Subcutaneous abdominal adipose tissue (tissue), 5 donors: ENCODE results near the gene PLCB1.

Experiments used
- H3K27ac ChIP-seq: one replicate; pipeline ENCODE4 v1.7.0; 2013; ENCODE audit warnings: low read depth, mild to moderate bottlenecking, inconsistent platforms, low read length, moderate library complexity
- H3K27me3 ChIP-seq, 5 donors: one replicate each; pipeline ENCODE4 v1.7.0; 2013; ENCODE audit warnings: low read length in 5 of 5, inconsistent platforms in 1 of 5; ENCODE audit not compliant: control insufficient read depth in 5 of 5, insufficient read depth in 4 of 5
- H3K36me3 ChIP-seq, 5 donors: one replicate each; pipeline ENCODE4 v1.7.0; 2013; ENCODE audit warnings: low read length in 5 of 5; ENCODE audit not compliant: control insufficient read depth in 5 of 5, insufficient read depth in 5 of 5
- H3K4me1 ChIP-seq, 5 donors: one replicate each; pipeline ENCODE4 v1.7.0; 2013; ENCODE audit warnings: low read length in 5 of 5, mild to moderate bottlenecking in 3 of 5, moderate library complexity in 1 of 5; ENCODE audit not compliant: control insufficient read depth in 5 of 5, insufficient read depth in 5 of 5
- H3K4me3 ChIP-seq, 5 donors: one replicate each; pipeline ENCODE4 v1.7.0; 2013; ENCODE audit warnings: low read length in 5 of 5, low read depth in 1 of 5
- H3K9ac ChIP-seq, 5 donors: one replicate each; pipeline ENCODE4 v1.7.0; 2013; ENCODE audit warnings: low read length in 5 of 5, mild to moderate bottlenecking in 4 of 5, moderate library complexity in 3 of 5
- H3K9me3 ChIP-seq, 5 donors: one replicate each; pipeline ENCODE4 v1.7.0; 2013; ENCODE audit warnings: low read length in 5 of 5; ENCODE audit not compliant: control insufficient read depth in 5 of 5
- donor health status: healthy.
- donor health status: healthy.
- donor health status: healthy.
- donor health status: healthy.
- donor health status: healthy.

The PLCB1 gene

DNA sequence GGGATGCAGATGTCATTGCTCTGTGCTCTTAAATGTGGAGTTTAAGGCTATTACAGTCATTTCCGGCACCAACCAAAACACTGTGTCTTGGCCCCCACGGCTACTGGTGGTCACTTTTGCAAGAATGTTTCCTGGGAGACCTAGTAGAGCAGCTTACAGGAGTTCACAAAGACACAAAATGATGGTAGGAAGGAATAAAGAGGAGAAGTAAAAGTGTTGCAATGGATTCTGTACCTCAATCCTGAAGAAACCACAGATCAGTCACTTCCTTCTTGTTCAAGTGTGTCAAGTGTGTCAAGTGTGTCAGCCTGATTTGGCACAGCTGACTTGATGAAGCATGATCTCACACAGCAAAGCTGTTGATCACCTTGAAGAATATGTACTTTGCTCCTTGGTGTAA lies 344.0 kb downstream of the PLCB1 start:
- no peak overlapping the region for H3K9ac ChIP-seq
- H3K27me3 ChIP-seq, result no peaks in the 10 kb centered on the region
- no peaks in the 10 kb centered on the region for H3K36me3 ChIP-seq
- no peak overlapping the region for H3K27ac ChIP-seq
- no peak overlapping the region for H3K4me3 ChIP-seq
- no peaks in the 10 kb centered on the region for H3K4me1 ChIP-seq
- no peaks in the 10 kb centered on the region for H3K9me3 ChIP-seq

DNA sequence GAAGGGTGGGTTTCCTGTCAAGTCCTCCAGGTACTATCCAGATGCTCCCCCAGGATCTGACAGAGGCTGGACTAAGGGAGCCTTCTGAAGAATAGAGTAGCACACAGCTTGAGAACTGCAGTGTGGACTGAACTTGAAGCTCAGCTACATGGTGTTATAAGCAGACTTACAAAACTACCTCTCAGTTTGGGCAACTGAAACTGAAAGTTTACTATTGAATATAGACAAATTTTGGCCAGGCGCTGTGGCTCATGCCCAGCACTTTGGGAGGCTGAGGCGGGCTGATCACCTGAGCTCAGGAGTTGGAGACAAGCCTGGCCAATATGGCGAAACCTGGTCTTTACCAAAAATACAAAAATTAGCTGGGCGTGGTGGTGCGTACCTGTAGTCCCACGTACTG lies 348.5 kb downstream of the PLCB1 start:
- H3K27ac ChIP-seq, result no peak overlapping the region
- no peaks in the 10 kb centered on the region for H3K36me3 ChIP-seq
- H3K9me3 ChIP-seq, result no peaks in the 10 kb centered on the region
- H3K9ac ChIP-seq, result no peak overlapping the region
- no peaks in the 10 kb centered on the region for H3K27me3 ChIP-seq
- no peak overlapping the region for H3K4me3 ChIP-seq
- no peaks in the 10 kb centered on the region for H3K4me1 ChIP-seq

GRCh38 chr20:8487696-8488095 lies 355.6 kb downstream of the PLCB1 start:
- Histone ChIP-seq H3K27ac (no peak overlapping the region), H3K9me3 (no peaks in the 10 kb centered on the region), H3K27me3 (no peaks in the 10 kb centered on the region), H3K4me3 (no peak overlapping the region), H3K36me3 (no peaks in the 10 kb centered on the region), H3K9ac (no peak overlapping the region), H3K4me1 (peaks cover 0 to 11% (median 5%) of the 10 kb centered on the region in 5 donors)

DNA sequence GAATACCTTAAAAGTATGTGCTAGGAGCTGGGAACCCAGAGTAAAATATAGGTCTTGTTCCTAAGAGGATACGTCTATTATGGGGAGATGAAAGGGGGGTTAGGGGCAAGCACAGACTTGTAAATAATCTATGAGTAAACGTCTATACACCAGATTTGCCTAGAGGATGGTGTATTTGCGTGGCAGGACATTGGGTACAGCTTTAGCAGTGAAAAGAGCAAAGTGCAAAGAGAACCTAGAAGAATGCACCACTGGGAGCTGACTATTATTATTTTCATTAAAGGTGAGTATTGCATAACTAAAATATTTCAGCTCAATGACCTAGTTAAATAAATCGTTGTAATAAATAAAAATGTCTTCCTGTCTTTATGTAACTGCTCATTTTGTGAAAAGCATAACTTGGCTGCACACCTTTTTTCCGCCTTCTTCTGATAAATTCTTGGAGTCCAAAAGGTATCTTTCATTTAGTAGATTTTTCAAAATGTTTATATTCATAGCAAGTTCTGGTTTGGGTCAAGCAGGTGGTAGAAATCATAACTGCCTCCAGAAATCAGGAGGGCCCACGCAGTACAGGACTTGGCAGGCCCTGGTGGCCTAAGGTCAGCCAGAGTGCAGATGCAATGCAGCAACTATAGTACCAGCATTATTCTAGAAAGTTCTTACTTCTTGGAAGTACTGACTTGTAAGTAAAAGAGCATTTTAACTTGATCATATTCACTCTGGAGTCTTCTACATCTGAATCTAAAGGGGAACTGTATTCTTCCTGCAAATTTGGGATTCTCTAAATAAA lies 357.2 kb downstream of the PLCB1 start:
- no peaks in the 10 kb centered on the region for H3K27me3 ChIP-seq
- H3K9me3 ChIP-seq, result no peaks in the 10 kb centered on the region
- H3K36me3 ChIP-seq, result no peaks in the 10 kb centered on the region
- H3K27ac ChIP-seq, result no peak overlapping the region
- no peak overlapping the region for H3K4me3 ChIP-seq
- no peak overlapping the region for H3K9ac ChIP-seq
- peaks cover 0 to 11% (median 5%) of the 10 kb centered on the region in 5 donors for H3K4me1 ChIP-seq

- Histone ChIP-seq H3K27me3 (no peaks in the 10 kb centered on the region), H3K4me3 (no peak overlapping the region), H3K36me3 (no peaks in the 10 kb centered on the region), H3K27ac (no peak overlapping the region), H3K9ac (no peak overlapping the region), H3K4me1 (peaks cover 0 to 11% (median 5%) of the 10 kb centered on the region in 5 donors), H3K9me3 (no peaks in the 10 kb centered on the region)
These were observed 358.2 kb downstream of the PLCB1 start for GRCh38 chr20:8490076-8490830.

DNA sequence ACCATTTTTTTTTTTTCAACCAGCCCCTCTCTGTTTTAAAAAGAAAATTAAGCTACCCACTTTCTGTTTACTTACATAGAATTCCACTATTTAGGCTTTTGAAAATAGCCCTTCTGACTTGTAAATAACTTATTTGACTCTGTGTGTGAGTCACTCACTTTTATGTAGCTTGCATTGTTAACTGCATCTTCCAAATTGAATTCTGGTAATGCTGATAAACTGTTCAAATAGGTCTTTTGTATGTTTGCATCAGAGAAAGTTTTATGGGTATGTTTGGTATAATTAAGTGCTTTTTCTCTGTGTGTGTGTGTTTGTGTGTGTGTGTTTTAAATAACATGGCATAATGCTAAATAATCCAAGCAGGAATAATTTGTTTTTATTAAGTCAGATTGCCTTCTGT lies 360.1 kb downstream of the PLCB1 start:
- no peaks in the 10 kb centered on the region for H3K9me3 ChIP-seq
- no peaks in the 10 kb centered on the region for H3K27me3 ChIP-seq
- no peaks in the 10 kb centered on the region for H3K36me3 ChIP-seq
- no peak overlapping the region for H3K9ac ChIP-seq
- H3K27ac ChIP-seq, result no peak overlapping the region
- H3K4me3 ChIP-seq, result no peak overlapping the region
- peaks cover 0 to 11% (median 5%) of the 10 kb centered on the region in 5 donors for H3K4me1 ChIP-seq

GRCh38 chr20:8498571-8498970 lies 366.5 kb downstream of the PLCB1 start:
- Histone ChIP-seq H3K27me3 (no peaks in the 10 kb centered on the region), H3K36me3 (no peaks in the 10 kb centered on the region), H3K9ac (no peak overlapping the region), H3K4me3 (no peak overlapping the region), H3K27ac (no peak overlapping the region), H3K9me3 (no peaks in the 10 kb centered on the region), H3K4me1 (no peaks in the 10 kb centered on the region)

DNA sequence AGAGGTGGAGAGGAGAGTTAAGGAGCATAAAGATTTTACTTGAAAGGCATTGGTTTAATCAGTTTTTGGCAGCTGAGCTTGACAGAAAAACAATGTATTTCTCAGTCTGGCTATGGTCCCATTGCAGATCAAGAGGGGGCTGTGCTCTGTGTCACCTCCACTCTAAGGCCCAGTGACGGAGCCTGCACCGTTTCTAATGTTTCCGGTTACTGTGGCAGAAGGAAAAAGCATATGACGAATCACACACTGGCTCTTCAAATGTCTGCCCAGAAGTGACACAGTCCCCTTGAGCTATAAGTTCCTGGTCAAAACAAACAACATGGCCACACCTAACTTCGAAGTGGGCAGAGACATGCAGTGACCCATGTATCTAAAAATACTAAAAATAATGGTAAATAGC lies 372.0 kb downstream of the PLCB1 start:
- Histone ChIP-seq H3K4me3 (no peak overlapping the region), H3K36me3 (no peaks in the 10 kb centered on the region), H3K27ac (no peak overlapping the region), H3K27me3 (no peaks in the 10 kb centered on the region), H3K4me1 (no peaks in the 10 kb centered on the region), H3K9ac (no peak overlapping the region), H3K9me3 (no peaks in the 10 kb centered on the region)

DNA sequence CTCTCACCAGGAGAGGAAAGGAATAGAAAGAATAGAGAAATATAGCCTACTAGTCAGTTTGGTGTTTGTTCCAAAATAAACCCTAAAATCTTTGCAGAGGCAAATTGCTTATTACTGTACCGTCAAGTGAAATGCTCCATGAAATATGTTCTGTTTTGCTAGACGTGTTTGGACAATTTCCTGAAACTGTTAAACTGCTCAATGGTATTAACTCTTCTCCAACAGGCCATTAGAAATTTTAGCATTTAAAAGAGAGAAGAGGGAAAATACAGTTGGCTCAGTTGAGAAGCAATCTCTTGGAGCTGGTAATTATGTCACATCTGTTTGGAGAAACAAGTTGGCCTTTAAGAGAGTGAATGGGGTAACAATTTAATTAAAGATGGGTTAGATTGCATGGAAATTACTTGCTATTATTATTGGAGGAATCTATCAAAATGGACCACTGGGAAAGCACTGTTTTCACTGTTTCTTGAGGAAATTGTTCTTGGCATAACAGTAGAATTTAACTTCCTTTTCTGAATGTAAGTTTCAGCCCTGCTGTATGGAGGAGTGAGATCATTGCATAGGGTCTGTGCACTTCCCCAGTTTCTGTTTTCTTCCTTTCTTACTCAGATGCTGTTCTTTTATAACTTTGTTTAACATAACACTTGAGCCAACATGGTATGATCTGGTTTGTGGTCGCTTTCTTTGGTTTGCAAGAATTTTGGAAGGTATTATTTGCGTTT lies 373.6 kb downstream of the PLCB1 start:
- Histone ChIP-seq H3K27me3 (no peaks in the 10 kb centered on the region), H3K36me3 (no peaks in the 10 kb centered on the region), H3K4me1 (no peaks in the 10 kb centered on the region), H3K9ac (no peak overlapping the region), H3K27ac (no peak overlapping the region), H3K9me3 (no peaks in the 10 kb centered on the region), H3K4me3 (no peak overlapping the region)

GRCh38 chr20:8507231-8507630 lies 375.2 kb downstream of the PLCB1 start:
- Histone ChIP-seq H3K4me3 (no peak overlapping the region), H3K27me3 (no peaks in the 10 kb centered on the region), H3K9me3 (no peaks in the 10 kb centered on the region), H3K36me3 (no peaks in the 10 kb centered on the region), H3K27ac (no peak overlapping the region), H3K4me1 (no peaks in the 10 kb centered on the region), H3K9ac (no peak overlapping the region)
